Middle frontal gyrus (tissue), 1 donor: ENCODE measurements around the gene PFN3.

Source experiments
- DNase-seq: peaks from one replicate; pipeline ENCODE4 v3.0.0-alpha.2; 2015; ENCODE audit warnings: low spot score; ENCODE audit errors: extremely low spot score

The PFN3 gene

DNA sequence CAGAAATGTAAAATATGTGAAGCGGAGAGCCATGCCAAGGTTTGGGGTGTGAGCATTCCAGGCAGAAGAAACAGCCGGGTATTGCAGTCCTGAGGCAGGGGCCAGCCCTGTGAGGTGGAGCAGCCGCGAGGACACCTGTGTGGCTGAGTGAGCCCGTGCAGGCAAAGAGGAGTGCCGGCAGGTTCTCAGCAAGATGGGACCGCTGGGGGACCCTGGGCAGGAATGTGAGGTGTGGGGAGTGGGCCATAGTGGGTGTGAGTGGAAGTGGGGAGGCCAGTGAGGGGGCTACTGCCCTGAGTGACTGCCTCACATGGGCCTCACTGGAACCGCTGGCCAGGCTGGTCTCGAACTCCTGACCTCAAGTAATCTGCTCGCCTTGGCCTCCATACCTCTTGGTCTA, 38.0 kb upstream of the PFN3 start:
- DNase-seq, result no peak

DNA sequence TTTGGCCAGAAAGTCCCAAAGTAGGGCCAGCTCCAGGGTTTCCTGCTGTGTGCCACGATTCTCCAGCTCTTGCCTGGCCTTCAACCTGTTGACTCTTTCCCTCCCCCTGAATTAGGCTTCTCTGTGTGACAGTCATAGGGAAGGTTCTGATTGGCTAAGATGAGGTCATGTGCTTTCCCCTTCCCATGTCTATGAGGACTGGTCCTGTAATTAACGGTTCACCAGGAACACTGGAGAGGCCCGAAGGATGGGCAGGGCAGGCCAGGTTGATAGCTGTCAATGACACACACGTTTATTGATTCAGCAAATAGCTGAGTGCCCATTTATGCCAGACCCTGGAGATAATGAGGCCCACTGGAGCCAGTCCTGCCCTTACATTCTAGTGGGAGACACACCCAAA, 37.2 kb upstream of the PFN3 start:
- no peak for DNase-seq

DNA sequence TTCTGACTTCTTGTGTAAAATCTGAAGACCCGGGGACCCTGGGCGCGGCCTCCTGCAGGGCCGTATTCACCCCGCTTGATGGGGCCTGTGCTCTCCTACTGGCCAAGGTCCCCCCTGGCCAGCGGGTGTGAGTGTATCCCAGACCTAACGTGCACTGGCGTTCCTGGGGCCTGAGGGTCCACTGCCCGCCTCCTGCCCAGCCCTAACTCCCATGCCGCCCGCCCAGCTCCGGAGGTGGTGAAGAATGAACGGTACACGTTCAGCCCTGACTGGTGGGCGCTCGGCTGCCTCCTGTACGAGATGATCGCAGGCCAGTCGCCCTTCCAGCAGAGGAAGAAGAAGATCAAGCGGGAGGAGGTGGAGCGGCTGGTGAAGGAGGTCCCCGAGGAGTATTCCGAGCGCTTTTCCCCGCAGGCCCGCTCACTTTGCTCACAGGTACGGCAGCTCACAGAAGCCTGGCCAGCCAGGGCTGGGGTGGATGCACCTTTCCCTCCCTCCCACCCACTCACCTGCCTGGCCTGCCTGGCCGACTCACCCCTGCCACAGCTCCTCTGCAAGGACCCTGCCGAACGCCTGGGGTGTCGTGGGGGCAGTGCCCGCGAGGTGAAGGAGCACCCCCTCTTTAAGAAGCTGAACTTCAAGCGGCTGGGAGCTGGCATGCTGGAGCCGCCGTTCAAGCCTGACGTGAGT, 35.5 kb upstream of the PFN3 start:
- no peak for DNase-seq

DNA sequence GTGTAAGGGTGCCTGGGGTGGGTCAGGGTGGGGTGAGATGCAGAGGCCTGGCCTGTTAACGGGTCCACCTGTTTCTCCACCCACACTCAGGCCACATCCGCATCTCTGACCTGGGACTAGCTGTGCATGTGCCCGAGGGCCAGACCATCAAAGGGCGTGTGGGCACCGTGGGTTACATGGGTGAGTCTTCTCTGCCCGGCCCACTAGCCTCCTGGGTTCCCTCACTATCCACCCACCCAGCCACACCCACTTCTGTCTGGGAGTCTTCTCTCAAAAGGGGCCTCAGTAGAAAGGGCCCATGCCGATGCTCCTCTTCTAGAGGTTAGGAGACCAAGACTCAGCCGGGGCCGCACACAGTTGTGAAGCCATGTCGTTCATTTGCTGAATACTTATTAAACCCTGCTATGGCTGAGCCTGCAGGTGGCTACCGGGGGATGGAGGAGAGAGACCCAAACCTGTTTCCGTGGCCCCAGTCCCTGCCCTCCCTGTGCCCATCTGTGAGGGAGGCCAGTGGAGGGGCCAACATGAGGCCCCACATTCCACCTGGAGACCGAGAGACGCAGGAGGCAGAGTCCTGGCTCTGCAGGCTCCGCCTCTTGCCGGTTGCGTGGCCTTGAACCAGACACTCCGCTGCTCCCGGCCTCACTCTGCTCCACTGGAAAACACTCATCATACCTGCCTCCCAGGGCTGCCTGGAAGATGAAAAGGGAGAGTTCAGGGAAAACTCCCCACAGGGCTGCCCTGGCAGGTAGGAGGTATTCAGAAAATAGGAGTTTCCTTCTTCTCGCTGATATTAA, 34.7 kb upstream of the PFN3 start:
- no peak for DNase-seq

DNA sequence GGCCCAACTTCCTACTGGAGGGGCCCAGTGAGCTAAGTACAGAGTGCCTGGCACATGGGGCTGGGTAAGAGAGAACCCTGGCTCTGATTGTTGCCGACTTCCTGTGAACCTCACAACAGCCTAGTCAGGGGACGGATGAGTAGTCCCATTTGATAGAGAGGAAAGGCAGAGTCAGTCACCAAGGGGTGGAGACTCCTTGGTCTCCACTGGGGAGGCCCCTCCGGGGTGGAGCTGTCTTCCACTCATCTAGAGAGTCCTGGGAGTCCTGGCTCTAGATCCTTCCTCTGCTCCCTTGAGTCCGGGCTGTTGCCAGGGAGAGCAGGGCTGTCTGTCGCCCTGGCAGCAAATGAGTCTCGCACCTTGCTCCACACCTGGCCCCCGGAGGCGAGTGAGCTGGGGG, 34.0 kb upstream of the PFN3 start:
- DNase-seq, result no peak

DNA sequence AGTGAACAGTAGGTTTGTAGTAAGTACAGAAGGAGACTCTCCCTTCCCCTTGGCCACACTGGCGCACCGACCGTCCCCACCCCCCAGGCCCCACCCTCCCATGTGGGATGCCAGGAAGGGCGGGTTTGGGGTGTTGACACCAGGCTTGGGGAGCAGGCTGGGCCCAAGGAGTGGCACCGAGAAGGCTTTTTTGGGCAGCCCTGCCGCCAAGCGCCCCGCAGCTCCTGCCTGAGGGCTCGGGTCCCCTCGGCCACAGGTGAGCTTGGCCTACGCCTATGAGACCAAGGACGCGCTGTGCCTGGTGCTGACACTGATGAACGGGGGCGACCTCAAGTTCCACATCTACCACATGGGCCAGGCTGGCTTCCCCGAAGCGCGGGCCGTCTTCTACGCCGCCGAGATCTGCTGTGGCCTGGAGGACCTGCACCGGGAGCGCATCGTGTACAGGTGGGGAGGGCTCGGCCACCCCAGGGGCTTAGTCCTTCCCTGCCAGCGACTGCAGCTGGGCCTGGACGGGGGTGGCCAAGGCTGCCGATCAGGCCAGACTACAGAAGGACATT, 33.3 kb upstream of the PFN3 start:
- no peak for DNase-seq

DNA sequence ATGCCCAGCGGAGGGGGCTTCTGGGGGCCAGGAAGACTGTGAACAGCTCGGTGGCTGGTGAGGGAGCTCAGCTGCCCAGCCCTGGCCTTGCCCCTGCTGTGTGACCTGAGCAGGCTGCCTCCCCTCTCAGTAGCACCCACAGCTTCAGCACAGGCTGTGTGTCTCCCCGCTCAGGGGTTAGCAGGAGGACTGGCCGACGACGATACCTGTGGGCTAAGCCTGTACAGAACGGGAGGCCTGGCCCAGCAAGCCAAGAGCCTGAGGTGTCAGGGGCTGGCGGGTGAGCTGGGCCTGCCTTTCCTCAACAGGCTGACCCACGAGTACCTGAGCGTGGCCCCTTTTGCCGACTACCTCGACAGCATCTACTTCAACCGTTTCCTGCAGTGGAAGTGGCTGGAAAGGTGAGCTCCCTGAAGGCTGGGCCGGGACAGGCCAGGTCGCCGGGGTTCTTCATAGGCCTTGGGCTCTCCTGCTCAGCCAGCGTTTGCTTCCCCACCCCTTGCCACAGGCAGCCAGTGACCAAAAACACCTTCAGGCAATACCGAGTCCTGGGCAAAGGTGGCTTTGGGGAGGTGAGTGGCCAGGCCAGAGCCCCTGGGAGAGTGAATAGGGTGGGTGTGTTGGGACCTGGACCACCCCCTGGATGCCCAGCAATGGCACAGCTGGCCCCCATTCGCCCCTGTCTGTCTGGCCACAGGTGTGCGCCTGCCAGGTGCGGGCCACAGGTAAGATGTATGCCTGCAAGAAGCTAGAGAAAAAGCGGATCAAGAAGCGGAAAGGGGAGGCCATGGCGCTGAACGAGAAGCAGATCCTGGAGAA, 32.6 kb upstream of the PFN3 start:
- no peak for DNase-seq

DNA sequence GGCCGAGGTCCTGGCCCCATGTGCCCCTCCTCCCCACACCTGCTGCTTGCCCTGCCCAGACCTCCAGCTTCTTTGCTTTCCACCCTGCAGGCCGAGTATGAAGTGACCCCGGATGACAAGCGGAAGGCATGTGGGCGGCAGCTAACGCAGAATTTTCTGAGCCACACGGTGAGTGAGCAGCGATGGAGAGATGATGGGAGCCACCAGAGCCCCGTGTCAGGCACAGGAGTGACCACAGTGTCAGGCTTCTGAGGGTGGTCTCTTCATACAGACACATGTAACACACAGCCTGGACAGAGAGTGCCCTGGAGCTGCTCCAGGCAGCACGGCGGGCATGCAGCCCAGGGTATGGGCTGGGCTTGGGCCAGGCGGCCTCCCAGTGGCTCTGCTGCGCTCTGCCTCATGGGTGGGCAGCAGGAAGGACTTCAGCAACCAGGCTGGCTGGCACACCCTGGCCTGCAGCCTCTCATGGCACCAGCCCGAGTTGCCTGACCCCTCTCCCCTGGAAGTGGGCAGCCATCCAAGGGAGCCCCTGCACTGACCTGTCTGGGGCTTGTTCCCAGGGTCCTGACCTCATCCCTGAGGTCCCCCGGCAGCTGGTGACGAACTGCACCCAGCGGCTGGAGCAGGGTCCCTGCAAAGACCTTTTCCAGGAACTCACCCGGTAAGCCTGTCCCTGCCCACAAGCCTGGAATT, 31.8 kb upstream of the PFN3 start:
- DNase-seq, result no peak

DNA sequence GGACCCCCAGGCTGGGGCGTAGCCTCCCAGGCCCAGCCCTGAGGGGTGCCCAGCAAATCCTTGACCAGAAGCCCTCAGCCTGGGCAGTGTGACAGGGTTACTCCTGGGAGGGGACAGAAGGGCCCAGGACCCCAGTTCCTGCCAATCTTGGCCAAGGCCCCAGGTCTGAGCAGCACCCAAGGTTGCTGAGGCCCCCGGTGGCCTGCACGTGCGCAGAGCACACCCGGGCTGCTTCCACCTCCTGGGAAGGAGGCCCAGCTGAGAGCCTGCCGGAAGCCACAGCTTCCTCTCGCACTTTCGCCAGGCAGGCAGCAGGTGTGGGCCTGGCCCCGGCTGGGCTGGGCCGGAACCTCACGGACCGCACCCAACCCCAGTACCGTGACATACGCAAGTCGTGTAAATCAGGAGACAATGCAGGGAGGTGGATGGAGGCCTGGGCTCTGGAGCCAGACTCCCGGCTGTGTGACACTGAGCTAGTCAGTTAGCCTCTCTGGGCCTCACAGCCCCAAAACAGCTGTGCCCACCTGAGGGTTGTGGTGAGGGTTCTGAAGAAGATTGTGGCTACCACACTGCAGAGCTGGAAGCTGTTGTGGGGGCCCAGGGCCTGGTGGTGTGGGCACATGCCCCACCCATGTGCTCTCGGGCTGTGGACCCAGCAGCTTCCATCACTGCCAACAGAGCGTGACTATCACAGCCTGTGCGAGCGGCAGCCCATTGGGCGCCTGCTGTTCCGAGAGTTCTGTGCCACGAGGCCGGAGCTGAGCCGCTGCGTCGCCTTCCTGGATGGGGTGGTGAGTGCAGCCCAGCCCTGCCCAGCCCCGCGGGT, 31.1 kb upstream of the PFN3 start:
- DNase-seq, result no peak

DNA sequence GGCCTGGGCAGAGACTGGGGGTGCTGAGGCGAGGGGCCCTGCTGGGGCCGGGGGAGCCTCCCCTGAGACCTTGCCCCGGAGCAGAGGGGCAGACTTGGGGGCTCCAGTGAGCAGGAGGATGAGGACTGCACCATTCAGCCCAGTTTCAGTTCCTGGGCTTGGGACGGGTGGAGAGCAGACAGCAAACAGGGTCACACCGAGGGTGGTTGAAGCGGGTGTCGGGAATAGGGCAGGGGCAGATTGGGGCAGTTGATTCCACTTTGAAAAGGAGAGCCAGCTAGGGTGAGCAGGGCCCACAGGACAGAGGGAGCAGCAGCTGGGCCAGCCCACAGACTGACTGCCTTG, 30.5 kb upstream of the PFN3 start:
- DNase-seq, result no peak

DNA sequence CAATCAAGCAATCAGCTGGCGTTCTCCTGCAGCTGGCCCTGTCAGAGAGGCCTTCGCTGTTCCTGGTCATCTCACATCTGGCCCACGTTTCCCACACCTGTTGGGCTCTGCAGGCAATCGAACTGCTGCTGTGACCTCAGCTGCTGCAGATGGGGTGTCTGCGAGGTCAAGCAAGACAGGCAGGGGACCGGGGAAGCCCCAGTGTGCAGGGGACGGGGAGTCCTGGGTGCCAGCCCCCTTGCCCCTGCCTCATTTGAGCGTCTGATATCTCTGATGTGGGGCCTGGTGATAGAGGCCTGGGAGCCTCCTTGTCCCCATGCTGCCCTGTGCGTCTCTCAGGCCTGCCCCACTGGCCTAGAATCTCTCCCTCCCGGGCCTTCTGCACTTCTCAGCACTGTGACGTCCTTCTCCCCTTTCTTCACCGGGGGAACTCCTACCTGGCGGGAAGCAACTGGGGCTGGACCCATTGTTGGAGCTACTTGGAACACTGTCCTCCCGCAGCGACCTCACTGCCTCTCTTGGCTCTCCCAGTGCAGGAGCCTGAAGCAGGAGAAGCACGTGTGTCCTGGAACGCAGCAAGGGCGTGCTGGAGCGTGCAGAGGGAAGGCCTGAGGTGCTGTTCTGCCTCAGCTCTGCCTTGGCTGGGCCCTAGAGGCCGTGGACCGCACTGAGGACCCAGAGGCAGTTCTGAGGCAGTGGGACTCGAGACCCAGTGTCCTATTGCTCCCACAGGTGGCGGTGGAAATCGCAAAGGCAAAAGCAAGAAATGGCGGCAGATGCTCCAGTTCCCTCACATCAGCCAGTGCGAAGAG, 29.9 kb upstream of the PFN3 start:
- no peak for DNase-seq

DNA sequence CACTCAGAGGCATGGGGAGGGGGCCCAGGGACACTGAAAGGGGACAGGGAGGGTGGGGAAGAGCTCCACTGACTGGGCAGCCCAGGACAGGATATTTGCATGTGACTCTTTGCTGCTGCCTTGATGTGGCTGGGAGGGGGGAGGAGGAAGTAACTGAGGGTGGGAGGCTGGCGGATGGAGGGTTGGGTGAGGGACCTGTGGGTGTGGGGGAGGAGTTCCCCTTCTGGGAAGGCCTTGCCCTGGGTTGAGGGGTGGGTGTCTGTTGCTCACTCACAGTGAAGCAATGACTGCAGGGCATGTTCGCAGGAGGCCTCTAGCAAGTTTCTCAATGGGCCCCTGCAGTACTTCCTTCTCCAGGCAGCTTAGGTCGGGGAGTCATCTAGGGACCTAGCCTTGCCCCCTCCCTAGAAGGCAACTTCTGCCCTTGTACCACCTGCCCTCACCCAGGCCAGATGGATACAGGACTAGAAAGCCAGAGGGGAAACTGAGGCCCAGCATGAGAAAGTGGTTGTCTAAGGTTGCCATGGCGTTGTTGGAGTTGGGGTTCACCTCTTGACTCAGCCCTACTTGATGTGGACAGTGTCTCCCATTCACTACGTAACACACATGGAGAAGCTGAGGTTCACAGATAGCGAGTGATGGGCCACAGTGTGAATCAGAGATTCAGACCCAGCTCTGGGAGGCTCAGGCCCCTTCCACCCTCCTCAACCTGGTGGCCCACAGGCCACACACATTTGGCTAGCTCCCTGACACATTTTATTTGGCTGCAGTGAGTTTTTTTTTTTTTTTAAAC, 29.0 kb upstream of the PFN3 start:
- no peak for DNase-seq

DNA sequence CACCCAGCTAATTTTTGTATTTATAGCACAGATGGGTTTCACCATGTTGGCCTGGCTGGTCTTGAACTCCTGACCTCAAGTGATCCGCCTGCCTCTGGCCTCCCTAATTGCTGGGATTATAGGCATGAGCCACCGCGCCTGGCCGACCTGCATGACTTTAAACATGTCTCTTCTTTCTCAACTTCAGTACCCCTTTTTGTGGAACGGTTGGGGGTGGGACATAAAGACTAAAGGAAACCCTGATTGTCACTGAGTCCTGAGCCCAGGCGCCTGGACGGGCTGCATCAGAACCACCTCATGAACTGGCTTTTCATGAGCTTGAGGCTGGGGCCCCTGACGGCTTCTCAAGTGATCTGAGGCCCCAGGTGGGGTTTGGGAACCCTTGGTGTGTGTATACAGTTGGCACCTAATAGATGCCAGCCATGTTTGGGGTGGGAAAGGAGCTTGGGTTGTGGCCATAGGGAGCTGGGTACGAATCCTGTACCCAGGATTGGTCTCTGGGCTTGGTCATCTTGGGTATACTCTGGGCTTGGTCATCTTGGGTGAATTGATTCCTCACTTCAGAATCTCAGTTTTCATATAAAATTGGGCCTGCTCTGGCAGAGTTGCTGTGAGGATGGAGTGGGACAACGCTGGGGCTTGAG, 28.2 kb upstream of the PFN3 start:
- DNase-seq, result no peak

DNA sequence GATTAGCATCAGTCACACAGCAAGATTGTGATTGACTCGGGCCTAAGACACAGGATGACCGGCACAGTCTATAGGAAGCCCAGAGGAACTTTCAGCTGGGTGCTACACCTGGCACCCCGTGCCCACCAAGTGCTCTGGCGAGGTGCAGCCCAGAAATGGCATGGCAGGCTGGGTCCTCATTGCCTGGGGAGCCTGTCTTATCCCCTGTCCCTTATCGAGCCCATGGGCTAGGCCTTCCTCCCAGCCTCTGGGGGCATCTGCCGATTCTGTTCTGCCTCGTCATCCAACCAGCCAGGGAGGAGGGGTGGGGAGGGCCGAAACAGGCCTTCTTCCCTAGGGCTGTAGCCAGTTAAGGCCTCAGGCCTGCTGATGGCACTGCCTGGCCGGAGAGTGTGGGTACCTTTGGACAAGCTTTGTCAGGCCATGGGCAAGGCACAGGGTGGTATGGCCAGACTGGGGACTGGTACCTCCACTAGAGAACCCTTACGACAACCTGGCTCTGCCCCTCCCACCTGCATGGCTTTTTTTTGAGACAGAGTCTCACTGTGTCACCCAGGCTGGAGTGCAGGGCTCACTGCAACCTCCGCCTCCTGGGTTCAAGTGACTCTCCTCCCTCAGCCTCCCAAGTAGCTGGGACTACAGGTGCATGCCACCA, 27.6 kb upstream of the PFN3 start:
- no peak for DNase-seq

DNA sequence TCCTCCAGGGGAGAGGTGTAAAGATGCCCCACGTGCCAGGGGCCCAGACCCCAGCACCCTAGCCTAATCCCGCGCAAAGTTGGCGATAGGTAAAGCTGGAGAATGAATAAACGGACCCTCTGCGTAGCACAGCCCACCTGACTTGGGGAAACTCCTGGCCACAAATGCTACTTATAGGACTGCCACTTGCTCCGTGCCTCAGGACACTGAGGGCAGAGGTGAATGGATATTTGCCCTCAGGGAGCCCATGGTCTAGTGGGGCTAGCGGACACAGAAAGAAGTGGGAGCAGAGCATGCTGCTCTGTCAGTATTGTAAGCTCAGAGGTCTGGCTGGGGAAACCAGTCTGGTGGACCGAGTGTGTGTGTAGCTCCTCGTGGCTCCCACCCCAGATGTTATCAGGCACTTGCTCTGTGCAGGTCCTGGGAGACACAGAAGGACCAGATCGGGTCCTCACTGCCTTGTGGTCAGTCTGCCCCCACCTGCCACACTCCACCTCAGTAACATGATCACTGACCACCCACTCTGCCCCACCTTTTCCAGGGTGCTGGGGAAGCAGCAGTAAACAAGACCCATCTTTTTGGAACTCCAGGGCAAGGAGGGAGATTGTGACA, 26.9 kb upstream of the PFN3 start:
- DNase-seq, result no peak

DNA sequence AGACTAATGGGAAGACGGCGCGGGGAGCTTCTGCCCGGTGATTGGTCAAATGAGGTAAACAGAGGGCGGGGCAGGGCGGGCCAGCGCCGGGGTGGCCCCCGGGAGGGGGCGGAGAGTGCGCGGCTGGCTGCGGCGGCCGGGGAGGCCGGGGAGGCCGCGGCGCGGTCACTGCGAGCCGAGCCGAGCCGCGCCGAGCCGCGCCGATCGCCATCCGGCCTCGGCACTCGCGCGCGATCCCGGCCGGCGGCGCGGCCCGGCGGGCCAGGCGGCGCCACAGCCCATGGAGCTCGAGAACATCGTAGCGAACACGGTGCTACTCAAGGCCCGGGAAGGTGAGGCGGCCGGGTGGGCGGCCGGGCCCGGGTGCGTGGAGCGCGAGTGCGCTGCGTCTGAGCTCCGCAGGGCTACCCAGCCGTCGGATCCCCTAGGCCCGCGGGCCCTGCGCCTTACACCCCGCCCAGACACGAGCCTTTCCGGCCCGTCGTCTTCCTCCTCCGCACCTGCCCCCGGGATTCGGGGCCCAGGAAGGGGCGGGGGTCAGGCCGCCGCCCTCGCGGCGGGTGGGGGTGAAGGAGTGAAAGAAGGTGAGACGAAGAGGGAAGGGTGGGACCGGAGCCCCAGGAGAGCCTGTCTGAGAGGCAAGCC, 26.2 kb upstream of the PFN3 start, which contains the start of gene GRK6:
Gene GRK6, plus strand, starts transcription at position 111 of the 645 bp plus-strand sequence. Its CDS starts 170 bp downstream, at position 281.
- DNase-seq, result no peak
